NCI-H187 treated with DMSO at 0.1 percent for 48 hours (cell line): ENCODE results near the gene TAS2R13.

Experiments used
- DNase-seq: peaks from one replicate; lab custom pipeline; 2025; lab: John Stamatoyannopoulos, UW

The TAS2R13 gene

DNA sequence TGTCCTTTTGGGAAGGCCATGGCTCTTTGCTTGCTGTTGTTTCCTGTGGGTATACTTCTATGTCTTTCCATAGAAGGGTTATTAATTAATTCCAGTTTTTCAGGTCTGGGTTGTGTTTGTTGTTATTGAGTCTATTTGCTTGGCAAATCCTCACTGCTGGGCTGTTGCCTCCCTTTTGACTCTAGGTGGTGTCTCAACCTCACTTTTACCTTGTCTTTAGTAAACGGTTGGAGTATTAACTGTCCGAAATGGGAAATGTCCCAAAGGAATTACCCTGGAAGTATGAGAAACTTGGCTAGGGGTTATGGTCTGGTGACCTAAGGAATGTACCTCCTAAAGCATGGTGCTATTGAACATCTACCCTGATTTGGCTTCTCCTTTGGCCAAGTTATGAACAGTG, 42.0 kb downstream of the TAS2R13 start:
- DNase-seq = no peak

- no peak for DNase-seq
These were observed 45.7 kb downstream of the TAS2R13 start for GRCh38 chr12:10863512-10864218.

DNA sequence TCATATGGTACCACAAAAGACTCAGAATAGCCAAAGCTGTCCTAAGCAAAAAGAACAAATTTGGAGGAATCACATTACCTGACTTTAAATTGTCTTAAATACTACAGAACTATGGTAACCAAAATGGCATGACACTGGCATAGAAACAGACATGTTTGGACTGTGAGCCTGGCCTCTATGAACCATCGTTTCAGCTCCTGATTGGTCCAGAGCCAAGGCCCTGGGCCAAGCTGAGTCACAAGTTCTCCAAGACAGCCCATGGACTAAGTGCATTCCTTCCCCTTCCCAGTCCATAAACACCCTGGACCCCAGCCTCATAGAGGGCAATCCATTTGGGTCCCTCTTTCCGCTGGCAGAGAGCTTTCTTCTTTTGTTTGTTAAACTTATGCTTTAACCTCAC, 48.0 kb downstream of the TAS2R13 start:
- no peak for DNase-seq
